Testis (tissue), 3 donors: ENCODE measurements around the gene USP15. TPM values are rescaled to one million over a fixed set of nuclear protein-coding genes. Genes with fewer than 3 reads are reported as not detected.
"Not testable (repeated sequence)": the region's sequence is repeated elsewhere in the genome, so short reads cannot be mapped to it uniquely, and the experiment has no call there.

ENCODE experiments used
- DNase-seq: peaks from one replicate; pipeline ENCODE4 v3.0.0-alpha.2; 2019
- H3K27ac ChIP-seq, 2 donors: fragments of 200-600 bp; sonication (generic); one replicate each; pipeline ENCODE4 v1.5.1; 2019
- H3K27me3 ChIP-seq: fragments of 200-600 bp; sonication (generic); one replicate; pipeline ENCODE4 v1.5.1; 2019
- H3K36me3 ChIP-seq: fragments of 200-600 bp; sonication (generic); one replicate; pipeline ENCODE4 v1.5.1; 2017; ENCODE audit warnings: low read depth; ENCODE audit errors: missing control alignments
- H3K4me1 ChIP-seq: fragments of 200-600 bp; sonication (generic); one replicate; pipeline ENCODE4 v1.5.1; 2019
- H3K4me3 ChIP-seq, 2 donors: fragments of 200-600 bp; sonication (generic); one replicate each; pipeline ENCODE4 v1.5.1; 2017 to 2019
- H3K9me3 ChIP-seq: fragments of 200-600 bp; sonication (generic); one replicate; pipeline ENCODE4 v1.5.1; 2017
- POLR2A ChIP-seq: fragments of 450-650 bp; IDR thresholded peaks from one replicate; pipeline ENCODE4 v1.6.1; 2017; ENCODE audit warnings: antibody characterized with exemption, mild to moderate bottlenecking, moderate library complexity
- WGBS, 2 donors: methylation state at CpG; one replicate each; pipeline ENCODE4 v1.1.5; 2018; 5-methylcytosine and 5-hydroxymethylcytosine counted together
- intact Hi-C: fragments of 100-400 bp; cut with DNase I; formaldehyde crosslinking; loops from one replicate; pipeline ENCODE4 v1.15.1; 2023; ENCODE audit warnings: low total_unique reads
- polyA plus RNA-seq: library from polyadenylated mRNA; stranded (reverse); fragments of 350-450 nt; fragmentation: Illumina TruSeq; extraction: RNeasy Lipid Tissue Mini Kit (QIAGEN cat#74804); gene quantifications from one replicate; pipeline ENCODE4 v1.2.3, GENCODE V29; 2014; ENCODE audit warnings: low read depth, low replicate concordance; ENCODE audit not compliant: insufficient read depth
- small RNA-seq, 2 donors: library from RNA; depleted of rRNA; stranded (forward); fragments of <200 nt; gene quantifications; one replicate each; pipeline ENCODE3, GENCODE V24; 2016
- total RNA-seq, 2 donors: library from RNA; depleted of rRNA; stranded (reverse); fragments of >200 nt; gene quantifications; one replicate each; pipeline ENCODE4 v1.2.3, GENCODE V29; 2016
- TF ChIP-seq, protein P1 (sequence below), 3 experiments: fragments of 450-650 bp in 2 of 3; fragments of 200-600 bp in 1 of 3; sonication (generic) in 1 of 3; IDR thresholded peaks; one replicate each; pipeline ENCODE4 v1.5.1; 2016 to 2019; ENCODE audit warnings: antibody characterized with exemption in 3 of 3, mild to moderate bottlenecking in 2 of 3, moderate library complexity in 1 of 3

Gene USP15
- total and polyA plus RNA-seq, 3 donors from 2014 or later = 66.1 to 146 (median 128) TPM

GRCh38 chr12:62458626-62459025 lies 198.4 kb downstream of the USP15 start:
- Histone ChIP-seq H3K27ac (no peak overlapping the region), H3K4me1 (no peaks in the 10 kb centered on the region), H3K4me3 (no peak overlapping the region), H3K36me3 (no peaks in the 10 kb centered on the region), H3K27me3 (no peaks in the 10 kb centered on the region), H3K9me3 (no peaks in the 10 kb centered on the region)
- no peak for DNase-seq
- TF ChIP-seq, protein P1, sequence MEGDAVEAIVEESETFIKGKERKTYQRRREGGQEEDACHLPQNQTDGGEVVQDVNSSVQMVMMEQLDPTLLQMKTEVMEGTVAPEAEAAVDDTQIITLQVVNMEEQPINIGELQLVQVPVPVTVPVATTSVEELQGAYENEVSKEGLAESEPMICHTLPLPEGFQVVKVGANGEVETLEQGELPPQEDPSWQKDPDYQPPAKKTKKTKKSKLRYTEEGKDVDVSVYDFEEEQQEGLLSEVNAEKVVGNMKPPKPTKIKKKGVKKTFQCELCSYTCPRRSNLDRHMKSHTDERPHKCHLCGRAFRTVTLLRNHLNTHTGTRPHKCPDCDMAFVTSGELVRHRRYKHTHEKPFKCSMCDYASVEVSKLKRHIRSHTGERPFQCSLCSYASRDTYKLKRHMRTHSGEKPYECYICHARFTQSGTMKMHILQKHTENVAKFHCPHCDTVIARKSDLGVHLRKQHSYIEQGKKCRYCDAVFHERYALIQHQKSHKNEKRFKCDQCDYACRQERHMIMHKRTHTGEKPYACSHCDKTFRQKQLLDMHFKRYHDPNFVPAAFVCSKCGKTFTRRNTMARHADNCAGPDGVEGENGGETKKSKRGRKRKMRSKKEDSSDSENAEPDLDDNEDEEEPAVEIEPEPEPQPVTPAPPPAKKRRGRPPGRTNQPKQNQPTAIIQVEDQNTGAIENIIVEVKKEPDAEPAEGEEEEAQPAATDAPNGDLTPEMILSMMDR (IDR thresholded peaks at IDR 0.05) = no peak
- no peak for TF ChIP-seq POLR2A
- WGBS, 2 donors = 73 to 85% methylated on average over 3 of the region's 3 CpGs
- intact Hi-C loops = no loop called here

- TF ChIP-seq, protein P1 (IDR thresholded peaks at IDR 0.05) = no peak
- H3K27me3 ChIP-seq = no peaks in the 10 kb centered on the region
- no peaks in the 10 kb centered on the region for H3K9me3 ChIP-seq
- intact Hi-C loops = no loop called here
- DNase-seq = no peak
- no peaks in the 10 kb centered on the region for H3K4me1 ChIP-seq
- no peaks in the 10 kb centered on the region for H3K36me3 ChIP-seq
- H3K27ac ChIP-seq = no peak overlapping the region
- H3K4me3 ChIP-seq = no peak overlapping the region
Observed at GRCh38 chr12:62459976-62460375, 199.8 kb downstream of the USP15 start.

DNA sequence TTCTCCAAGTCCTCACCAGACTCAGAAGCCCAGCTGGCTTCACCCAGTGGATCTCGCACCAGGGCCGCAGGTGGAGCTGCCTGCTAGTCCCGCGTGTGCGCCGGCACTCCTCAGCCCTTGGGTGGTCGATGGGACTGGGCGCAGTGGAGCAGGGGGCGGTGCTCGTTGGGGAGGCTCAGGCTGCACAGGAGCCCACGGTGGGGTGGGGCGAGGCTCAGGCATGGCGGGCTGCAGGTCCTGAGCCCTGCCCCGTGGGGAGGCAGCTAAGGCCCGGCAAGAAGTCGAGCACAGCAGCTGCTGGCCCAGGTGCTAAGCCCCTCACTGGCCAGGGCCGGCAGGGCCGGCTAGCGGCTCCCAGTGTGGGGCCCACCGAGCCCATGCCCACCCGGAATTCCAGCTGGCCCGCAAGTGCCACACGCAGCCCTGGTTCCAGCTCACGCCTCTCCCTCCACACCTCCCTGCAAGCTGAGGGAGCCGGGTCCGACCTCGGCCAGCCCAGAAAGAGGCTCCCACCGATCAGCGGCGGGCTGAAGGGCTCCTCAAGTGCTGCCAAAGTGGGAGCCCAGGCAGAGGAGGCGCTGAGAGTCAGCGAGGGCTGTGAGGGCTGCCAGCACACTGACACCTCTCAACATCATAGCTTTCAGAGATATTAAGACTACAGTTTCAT lies 201.1 kb downstream of the USP15 start:
- H3K4me3 ChIP-seq, H3K9me3 ChIP-seq, DNase-seq, H3K4me1 ChIP-seq, intact Hi-C loops, H3K36me3 ChIP-seq, H3K27me3 ChIP-seq, H3K27ac ChIP-seq: not testable (repeated sequence)
- whole genome bisulfite sequencing, 2 donors = 96 to 97% methylated on average over 22 to 26 of the region's 32 CpGs

- H3K36me3 ChIP-seq, H3K9me3 ChIP-seq, DNase-seq, H3K27me3 ChIP-seq, intact Hi-C loops, H3K4me3 ChIP-seq, H3K27ac ChIP-seq, H3K4me1 ChIP-seq: not testable (repeated sequence)
- 79 to 81% methylated on average over 7 of the region's 7 CpGs for WGBS, 2 donors
Observed at GRCh38 chr12:62463252-62463651, 203.0 kb downstream of the USP15 start.

Small RNA genes within 50 kb of the gene (small RNA-seq; reads per million reads assigned to genes)
- gene RF00017 (0 reads per million in 2 donors), gene RNU6-595P (0 reads per million in 2 donors)

Other genes starting within 250 kb of the USP15 start
- 10 to 100 TPM; 90.1 to 98.4 TPM for gene MON2, start 206.4 kb downstream of the USP15 start, total RNA-seq
- gene MON2, start 206.4 kb downstream of the USP15 start, polyA plus RNA-seq = 22.8 TPM